GM21515 (cell line): ENCODE data around the gene TTYH2.

Experiments used
- ATAC-seq: cut with Tn5 transposase; IDR thresholded peaks from one replicate; pipeline ENCODE4 v1.9.1; 2021; ENCODE audit not compliant: unreplicated experiment

The TTYH2 gene

GRCh38 chr17:74234486-74234885 is 21.1 kb downstream of the TTYH2 start:
- no peak for ATAC-seq

DNA sequence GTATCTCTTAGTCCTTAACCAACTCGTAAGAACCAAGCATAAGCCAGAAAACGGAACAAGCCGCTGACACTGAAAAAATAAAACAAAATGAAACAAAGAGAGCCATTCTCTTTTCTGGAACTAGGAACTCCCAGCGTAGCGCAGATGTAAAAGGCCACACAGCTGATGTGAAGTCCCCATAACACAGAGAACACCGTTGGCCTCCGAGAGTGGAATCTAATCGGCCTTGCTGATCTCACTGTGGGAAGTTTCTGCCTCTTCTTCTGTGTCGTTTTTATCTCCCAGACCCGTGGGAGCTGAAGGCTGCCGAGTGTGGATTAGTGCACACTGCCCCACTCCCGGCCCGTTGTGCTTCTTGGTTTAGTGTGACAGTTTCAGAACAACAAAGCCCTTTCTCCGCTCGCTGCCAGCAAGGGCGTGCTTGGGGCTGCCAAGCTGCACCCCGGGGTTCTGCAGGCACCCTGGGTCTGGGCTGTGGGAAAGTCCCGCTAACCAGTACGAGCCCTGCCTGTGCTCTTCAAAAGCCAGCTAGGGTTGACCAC is 21.7 kb downstream of the TTYH2 start:
- ATAC-seq, result no peak

DNA sequence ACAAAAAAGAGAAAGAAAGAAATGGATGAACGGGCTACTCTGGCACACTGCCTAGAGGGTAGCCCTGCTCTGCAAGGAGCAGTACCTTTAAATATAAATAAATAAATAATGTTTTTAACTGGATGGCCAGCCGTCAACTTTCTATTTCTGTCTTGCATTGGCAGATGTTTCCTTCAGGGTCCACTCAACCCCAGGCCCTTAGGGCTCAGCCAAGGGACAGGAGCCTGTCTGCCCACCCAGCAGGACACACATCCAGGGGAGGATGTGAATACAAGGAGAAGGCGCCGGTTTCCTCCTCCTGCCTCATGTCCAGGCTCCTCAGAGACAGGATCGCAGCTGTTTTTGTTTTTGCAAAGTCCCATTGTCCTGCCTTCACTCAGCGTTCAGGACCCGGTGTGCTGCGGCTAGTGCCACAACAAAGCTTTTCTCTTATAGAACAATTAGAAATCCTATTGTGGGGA is 22.6 kb downstream of the TTYH2 start:
- no peak for ATAC-seq

DNA sequence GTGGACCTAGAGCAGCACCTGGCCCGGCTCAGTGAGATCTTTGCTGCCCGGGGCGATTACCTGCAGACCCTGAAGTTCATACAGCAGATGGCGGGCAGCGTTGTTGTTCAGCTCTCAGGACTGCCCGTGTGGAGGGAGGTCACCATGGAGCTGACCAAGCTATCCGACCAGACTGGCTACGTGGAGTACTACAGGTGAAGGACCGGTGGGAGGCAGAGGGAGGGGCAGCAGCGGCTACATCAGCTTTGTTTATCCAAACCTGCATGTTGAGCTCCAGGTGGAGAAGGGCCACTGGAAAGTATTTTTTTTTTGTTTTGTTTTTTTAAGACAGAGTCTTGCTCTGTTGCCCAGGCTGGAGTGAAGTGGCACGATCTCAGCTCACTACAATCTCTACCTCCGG is 23.9 kb downstream of the TTYH2 start:
- ATAC-seq, result no peak

GRCh38 chr17:74239172-74239571 is 25.8 kb downstream of the TTYH2 start:
- ATAC-seq, result no peak

- ATAC-seq, result no peak
These were observed 27.3 kb downstream of the TTYH2 start for GRCh38 chr17:74240618-74241205.

DNA sequence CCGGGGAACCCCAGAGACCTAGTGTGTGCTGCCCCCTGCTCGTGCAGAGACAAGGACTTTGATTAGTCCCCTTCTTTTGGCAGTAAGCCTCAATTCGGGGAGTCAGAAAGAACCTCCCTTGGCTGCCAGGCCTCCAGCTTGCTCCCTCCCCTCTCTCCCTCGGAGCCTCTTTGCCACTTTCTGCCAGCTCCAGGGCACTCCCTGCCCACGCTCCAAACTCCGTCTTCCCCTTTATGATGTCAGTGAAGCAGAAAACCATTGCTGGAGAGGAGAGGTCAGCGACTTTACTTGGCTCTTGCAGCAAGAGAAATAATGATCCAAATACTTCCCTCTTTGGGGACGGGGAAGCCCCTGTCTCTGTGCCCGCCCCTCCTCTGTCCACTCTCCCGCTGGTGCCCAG is 28.1 kb downstream of the TTYH2 start:
- ATAC-seq, result no peak

DNA sequence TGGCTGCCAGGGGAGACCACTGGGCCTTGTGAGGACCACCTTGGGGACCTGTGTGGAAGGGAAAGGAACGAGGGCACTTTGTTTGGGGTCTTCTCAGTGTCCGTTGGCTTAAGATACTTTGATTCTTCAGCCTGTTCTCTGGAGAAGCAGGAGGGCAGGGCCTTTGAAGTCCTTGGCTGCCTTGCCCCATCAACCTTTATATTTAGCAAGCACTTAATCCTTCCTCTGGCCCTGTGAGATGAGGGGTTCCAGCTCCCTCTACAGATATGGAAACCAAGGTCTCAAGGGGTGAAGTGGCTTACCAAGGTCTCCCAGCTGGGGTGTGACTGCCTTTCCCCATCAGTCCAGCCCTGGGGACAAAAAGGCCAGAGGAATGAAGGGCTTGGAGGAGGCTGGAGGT is 28.5 kb downstream of the TTYH2 start:
- ATAC-seq, result no peak

- ATAC-seq, result no peak
These were observed 29.8 kb downstream of the TTYH2 start for GRCh38 chr17:74243013-74243755.

GRCh38 chr17:74244128-74244527 is 30.8 kb downstream of the TTYH2 start:
- no peak for ATAC-seq

GRCh38 chr17:74244548-74244947 is 31.2 kb downstream of the TTYH2 start:
- ATAC-seq, result no peak

DNA sequence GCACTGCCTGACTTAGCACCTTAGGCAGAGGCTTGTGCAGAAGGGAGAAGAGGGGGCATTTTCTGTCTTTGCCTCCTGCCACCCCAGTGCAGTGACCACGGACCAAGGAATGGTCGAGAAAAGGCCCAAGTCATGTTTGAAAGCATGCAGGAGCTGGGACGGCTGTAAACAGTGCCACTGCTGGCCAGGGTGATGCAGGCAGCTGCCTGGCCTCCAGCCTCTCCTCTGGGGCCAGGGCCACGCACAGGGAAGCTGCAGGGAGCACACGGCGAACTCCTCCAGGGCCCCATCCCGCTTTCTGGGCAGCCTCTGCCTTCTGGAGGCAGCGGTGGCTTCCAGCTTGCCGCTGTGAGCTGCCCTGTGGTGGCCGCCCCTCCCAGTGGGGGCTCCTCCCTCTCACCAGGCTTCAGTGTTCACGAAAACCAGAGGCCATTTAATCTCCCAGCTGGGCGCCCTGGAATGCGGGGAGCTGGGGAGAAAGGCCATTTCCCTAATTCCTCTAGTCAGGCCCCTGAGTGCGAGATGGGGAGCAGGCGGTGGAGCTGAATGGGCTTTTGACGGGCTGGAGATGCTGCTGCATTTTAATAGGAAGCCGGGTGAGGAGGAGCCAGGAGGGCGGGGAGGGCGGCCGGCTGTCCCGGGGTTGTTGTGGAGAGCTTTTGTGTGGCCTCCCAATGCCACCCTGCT is 31.9 kb downstream of the TTYH2 start:
- ATAC-seq, result no peak

GRCh38 chr17:74245871-74246270 is 32.5 kb downstream of the TTYH2 start:
- no peak for ATAC-seq

GRCh38 chr17:74249590-74250270 is 36.4 kb downstream of the TTYH2 start:
- no peak for ATAC-seq

DNA sequence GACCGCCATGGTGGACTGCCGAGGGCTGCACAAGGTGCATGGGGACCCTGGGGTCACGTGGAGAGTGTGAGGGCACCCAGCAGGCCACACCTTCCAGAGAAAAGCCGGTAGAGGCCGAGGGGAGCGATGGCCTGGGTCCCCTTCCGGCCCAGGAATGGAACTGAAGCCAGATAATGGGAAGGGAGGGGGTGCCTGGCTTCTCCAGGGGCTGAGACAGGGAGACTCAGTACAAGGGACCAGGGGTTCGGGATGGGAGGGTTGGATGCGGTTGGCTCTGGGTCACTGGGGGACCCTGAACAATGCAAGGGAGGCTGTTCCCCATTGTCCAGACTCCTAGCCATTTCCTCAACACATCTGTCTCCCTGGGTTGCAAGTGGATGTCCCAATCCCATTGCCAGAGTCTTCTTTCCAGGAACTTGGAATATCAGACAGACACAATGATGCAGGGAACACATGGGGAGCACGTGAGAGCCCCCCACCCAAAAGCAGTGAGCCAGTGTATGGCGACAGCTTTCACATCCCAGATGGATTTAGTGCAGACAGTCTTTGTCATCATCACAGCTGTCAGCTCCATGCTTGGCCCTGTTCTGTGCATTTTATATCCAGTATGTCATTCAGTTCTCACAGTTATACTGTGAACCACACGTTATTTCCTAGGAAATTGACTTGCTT is 37.1 kb downstream of the TTYH2 start:
- ATAC-seq, result no peak

- no peak for ATAC-seq
These were observed 37.7 kb downstream of the TTYH2 start for GRCh38 chr17:74251051-74251450.

DNA sequence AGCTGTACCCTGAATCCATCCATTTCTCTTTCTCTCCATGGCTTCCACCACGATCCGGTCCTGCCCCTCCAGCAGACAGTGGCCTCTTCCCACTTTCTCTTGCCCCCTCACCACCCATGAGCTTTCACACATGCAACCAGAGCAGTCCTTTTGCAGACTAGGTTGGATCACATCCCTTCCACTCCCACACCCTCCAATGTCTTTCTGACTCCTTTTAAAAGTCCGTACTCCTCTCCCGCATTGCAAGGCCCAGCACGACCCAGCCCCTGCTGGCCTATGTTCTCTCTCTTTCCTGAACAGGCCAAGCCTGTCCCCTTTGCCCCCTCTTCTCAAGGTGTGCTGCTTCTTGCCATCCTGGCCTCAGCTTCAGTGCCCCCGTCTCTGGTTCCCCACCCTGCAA is 38.2 kb downstream of the TTYH2 start:
- no peak for ATAC-seq

DNA sequence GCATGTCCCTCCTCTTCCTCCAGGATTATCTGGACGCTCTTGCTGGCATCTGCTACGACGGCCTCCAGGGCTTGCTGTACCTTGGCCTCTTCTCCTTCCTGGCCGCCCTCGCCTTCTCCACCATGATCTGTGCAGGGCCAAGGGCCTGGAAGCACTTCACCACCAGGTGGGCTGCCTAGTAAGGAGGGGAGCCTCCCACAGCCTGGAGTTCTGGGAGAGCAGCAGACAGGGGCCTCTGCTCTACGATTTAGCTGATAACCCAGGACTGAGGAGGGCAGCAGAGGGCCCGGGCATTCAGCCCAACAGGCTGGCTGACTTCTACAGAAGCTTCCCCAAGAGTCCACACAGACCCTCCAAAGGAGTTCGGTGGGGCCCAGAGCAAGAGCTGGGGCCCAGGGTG is 38.8 kb downstream of the TTYH2 start:
- no peak for ATAC-seq

- ATAC-seq, result no peak
These were observed 39.7 kb downstream of the TTYH2 start for GRCh38 chr17:74253036-74253435.

DNA sequence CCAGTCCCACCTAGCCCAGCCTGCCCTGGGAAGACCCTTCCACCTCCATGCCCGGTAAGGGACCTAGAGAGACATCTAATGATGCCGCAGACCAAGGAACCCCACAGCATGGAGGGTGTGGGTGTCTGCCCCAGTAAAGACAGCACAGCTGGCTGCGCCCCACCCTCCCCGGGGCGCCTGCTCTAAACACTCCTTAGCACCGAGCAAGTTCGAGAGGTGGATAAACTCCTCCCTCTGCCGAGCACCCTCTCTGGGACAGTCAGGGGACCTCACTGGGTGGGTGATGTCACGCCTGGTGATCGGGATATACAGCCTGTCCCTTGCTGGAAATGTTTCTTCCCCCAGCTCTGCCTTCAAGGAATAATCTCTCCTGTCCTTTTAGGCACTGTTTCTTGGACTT is 43.9 kb downstream of the TTYH2 start:
- no peak for ATAC-seq
